Measurements from ENCODE around the gene TPSD1.

DNA sequence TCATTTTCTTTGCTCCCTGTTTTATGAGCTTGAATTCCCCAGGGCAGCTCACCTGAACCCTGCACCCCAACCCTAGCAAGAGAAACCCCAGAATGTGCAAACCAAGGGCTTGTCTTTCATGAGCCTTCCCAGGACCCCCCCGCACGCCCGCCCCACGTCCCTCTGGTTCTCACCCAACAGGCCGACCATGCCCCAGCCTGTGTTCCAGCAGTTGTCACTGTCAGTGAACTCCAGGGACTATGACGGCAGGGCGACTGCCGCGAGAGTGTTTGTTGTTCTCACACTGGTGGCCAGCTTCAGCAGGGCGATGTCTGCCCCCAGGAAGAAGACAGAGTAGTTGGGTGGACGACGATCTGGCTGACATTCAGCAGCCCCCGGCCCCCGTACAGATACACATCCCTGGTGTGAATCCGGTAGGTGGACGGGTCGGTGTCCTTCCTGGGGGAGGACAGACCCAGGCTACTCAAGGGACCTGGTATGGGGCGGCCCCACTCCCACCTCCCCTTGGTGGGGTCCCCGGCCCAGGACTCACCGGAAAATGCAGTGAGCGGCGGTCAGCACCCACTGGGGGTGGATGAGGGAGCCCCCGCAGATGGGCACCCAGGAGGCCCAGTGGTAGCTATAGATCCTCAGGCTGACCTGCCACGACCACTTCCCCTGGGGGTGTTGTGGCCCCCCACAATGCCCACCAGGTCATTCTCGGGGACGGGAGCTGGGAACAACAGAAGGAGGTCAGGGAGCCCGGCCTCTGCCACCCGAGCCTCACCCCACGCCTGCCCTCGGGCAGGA, 20.1 kb downstream of the TPSD1 start:
- TF ChIP-seq, protein P1, sequence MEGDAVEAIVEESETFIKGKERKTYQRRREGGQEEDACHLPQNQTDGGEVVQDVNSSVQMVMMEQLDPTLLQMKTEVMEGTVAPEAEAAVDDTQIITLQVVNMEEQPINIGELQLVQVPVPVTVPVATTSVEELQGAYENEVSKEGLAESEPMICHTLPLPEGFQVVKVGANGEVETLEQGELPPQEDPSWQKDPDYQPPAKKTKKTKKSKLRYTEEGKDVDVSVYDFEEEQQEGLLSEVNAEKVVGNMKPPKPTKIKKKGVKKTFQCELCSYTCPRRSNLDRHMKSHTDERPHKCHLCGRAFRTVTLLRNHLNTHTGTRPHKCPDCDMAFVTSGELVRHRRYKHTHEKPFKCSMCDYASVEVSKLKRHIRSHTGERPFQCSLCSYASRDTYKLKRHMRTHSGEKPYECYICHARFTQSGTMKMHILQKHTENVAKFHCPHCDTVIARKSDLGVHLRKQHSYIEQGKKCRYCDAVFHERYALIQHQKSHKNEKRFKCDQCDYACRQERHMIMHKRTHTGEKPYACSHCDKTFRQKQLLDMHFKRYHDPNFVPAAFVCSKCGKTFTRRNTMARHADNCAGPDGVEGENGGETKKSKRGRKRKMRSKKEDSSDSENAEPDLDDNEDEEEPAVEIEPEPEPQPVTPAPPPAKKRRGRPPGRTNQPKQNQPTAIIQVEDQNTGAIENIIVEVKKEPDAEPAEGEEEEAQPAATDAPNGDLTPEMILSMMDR (IDR thresholded peaks at IDR 0.05) = no peak
- no peak for TF ChIP-seq RNF2 (IDR thresholded peaks at IDR 0.05; ENCODE audit: borderline replicate concordance, low read depth)
- TF ChIP-seq PHF8 (IDR thresholded peaks at IDR 0.05; ENCODE audit: borderline replicate concordance, low read depth) = no peak
- TF ChIP-seq POLR2A (IDR thresholded peaks at IDR 0.05; ENCODE audit: low read length) = no peak
- no peak for TF ChIP-seq JUN (IDR thresholded peaks at IDR 0.05)
- TF ChIP-seq ELK1 (IDR thresholded peaks at IDR 0.05; ENCODE audit: low read depth, low read length) = no peak
- TF ChIP-seq SMC3 (IDR thresholded peaks at IDR 0.05) = no peak
- no peak for TF ChIP-seq MAFK (IDR thresholded peaks at IDR 0.05; ENCODE audit: partially characterized antibody)
- no peak for TF ChIP-seq CHD2 (IDR thresholded peaks at IDR 0.05; ENCODE audit: low read length, partially characterized antibody)
- no peak for TF ChIP-seq EP300 (IDR thresholded peaks at IDR 0.05)
- TF ChIP-seq RFX5 (IDR thresholded peaks at IDR 0.05) = no peak
- TF ChIP-seq NPAS2 (CRISPR knock-in tag; IDR thresholded peaks at IDR 0.05; ENCODE audit: borderline replicate concordance) = no peak
- TF ChIP-seq ZSCAN20 (CRISPR knock-in tag; IDR thresholded peaks at IDR 0.05) = no peak

Measured in A549 (cell line).